Choroid plexus epithelial cell (primary cell): Measurements from ENCODE around the gene GALNT9.

Experiments
- DNase-seq: peaks from one replicate; pipeline ENCODE4 v3.0.0-alpha.2; 2010; ENCODE audit warnings: low read depth
- H3K4me3 ChIP-seq: 2 replicates; pipeline ENCODE4 v1.5.1; 2011; ENCODE audit warnings: low read depth, mild to moderate bottlenecking, control low read depth, low read length, moderate library complexity
- CTCF ChIP-seq: conservative IDR thresholded peaks from 2 replicates; pipeline ENCODE4 v1.5.1; 2011; ENCODE audit warnings: low read depth, mild to moderate bottlenecking, control low read depth, inconsistent platforms, low read length, moderate library complexity

Gene GALNT9

GRCh38 chr12:132201391-132202120 is 127.8 kb downstream of the GALNT9 start:
- no peak overlapping the region for H3K4me3 ChIP-seq
- TF ChIP-seq CTCF = no peak
- DNase-seq = no peak

- no peak for TF ChIP-seq CTCF
- DNase-seq = no peak
Measured at GRCh38 chr12:132200800-132201199, 128.6 kb downstream of the GALNT9 start.

GRCh38 chr12:132199526-132200319 is 129.7 kb downstream of the GALNT9 start:
- TF ChIP-seq CTCF = no peak
- no peak for DNase-seq

More at GRCh38 chr12:132200800-132201199, 128.6 kb downstream of the GALNT9 start:
- no peak overlapping the region for H3K4me3 ChIP-seq

GRCh38 chr12:132199101-132199500 is 130.3 kb downstream of the GALNT9 start:
- TF ChIP-seq CTCF = no peak
- no peak overlapping the region for H3K4me3 ChIP-seq

More at GRCh38 chr12:132199526-132200319, 129.7 kb downstream of the GALNT9 start:
- H3K4me3 ChIP-seq = no peak overlapping the region

GRCh38 chr12:132197581-132198354 is 131.6 kb downstream of the GALNT9 start:
- TF ChIP-seq CTCF = no peak
- H3K4me3 ChIP-seq = no peak overlapping the region
- DNase-seq = no peak

More at GRCh38 chr12:132199101-132199500, 130.3 kb downstream of the GALNT9 start:
- no peak for DNase-seq

- TF ChIP-seq CTCF = no peak
- H3K4me3 ChIP-seq = no peak overlapping the region
Measured at GRCh38 chr12:132196873-132197390, 132.5 kb downstream of the GALNT9 start.

More at GRCh38 chr12:132196873-132197390, 132.5 kb downstream of the GALNT9 start:
- no peak for DNase-seq
